ENCODE data around the gene SHISA5. TPM values are rescaled to one million over a fixed set of nuclear protein-coding genes. Genes with fewer than 3 reads are reported as not detected.

The SHISA5 gene
- total and polyA plus RNA-seq, 10 of the 15 experiments (the other 5 are each of a cell fraction or from before 2014, with no cell fraction given), result 17.1 to 148 (median 67.3) TPM

GRCh38 chr3:48528048-48528447 lies 24.1 kb upstream of the SHISA5 start:
- in situ Hi-C loops (cut with MboI), result no loop called here
- RAD21 ChIA-PET (ENCODE audit: unreplicated experiment), result interaction anchor here (1.3 kb wide), 1 partner anchor 92 kb away, joined by 4 read pairs; no protein-coding TSS in a partner anchor

More at GRCh38 chr3:48528048-48528447, 24.1 kb upstream of the SHISA5 start:
- no peaks in the 10 kb centered on the region for H4K20me1 ChIP-seq (ENCODE audit: control insufficient read depth, insufficient read depth)
- H3K9me3 ChIP-seq (replicated peaks; ENCODE audit: control insufficient read depth, insufficient read depth, low read length), result no peaks in the 10 kb centered on the region
- peaks cover 0 to 22% of the 10 kb centered on the region in 2 experiments; a peak in 2 of 4 replicates for H3K36me3 ChIP-seq (ENCODE audit: control insufficient read depth in 2 of 2, insufficient read depth in 2 of 2, low read length in 1 of 2)
- 94% methylated on average over 9 of the region's 9 CpGs for WGBS (ENCODE audit: insufficient coverage, insufficient replicate concordance, low lambda C conversion rate, missing lambda C conversion rate)
- H3K4me1 ChIP-seq (ENCODE audit: control insufficient read depth, insufficient read depth, low read length), result no peaks in the 10 kb centered on the region
- no peak overlapping the region for H2AFZ ChIP-seq (ENCODE audit: control insufficient read depth, low read depth, low read length)
- intact Hi-C loops (cut with micrococcal nuclease; ENCODE audit: unreplicated experiment), result no loop called here
- no peak overlapping the region for H3K4me3 ChIP-seq
- no peaks in the 10 kb centered on the region for H3K79me2 ChIP-seq (ENCODE audit: control insufficient read depth, insufficient read depth, low read length)
- FAIRE-seq, result no peak
- TF ChIP-seq RUNX3 (IDR thresholded peaks at IDR 0.05; ENCODE audit: low read length) (no peak), CUX1 (IDR thresholded peaks at IDR 0.05; ENCODE audit: insufficient replicate concordance, low read depth, low read length) (no peak), RB1 (IDR thresholded peaks at IDR 0.05; ENCODE audit: borderline replicate concordance) (no peak), GABPA (IDR thresholded peaks at IDR 0.05; ENCODE audit: low read depth) (no peak), SMARCA5 (IDR thresholded peaks at IDR 0.05) (no peak), NR2F1 (conservative IDR thresholded peaks at IDR 0.05) (no peak), ZNF384 (IDR thresholded peaks at IDR 0.05; ENCODE audit: borderline replicate concordance, low read depth, low read length) (no peak), TBL1XR1 (IDR thresholded peaks at IDR 0.05; ENCODE audit: low read depth, low read length) (no peak), SPI1 (IDR thresholded peaks at IDR 0.05; ENCODE audit: borderline replicate concordance, insufficient read depth, low read depth, low read length) (no peak), NR2C1 (IDR thresholded peaks at IDR 0.05) (no peak), DPF2 (IDR thresholded peaks at IDR 0.05) (no peak), SUPT20H (IDR thresholded peaks at IDR 0.05; ENCODE audit: borderline replicate concordance, control insufficient read depth, low read depth, low read length) (no peak), ZZZ3 (IDR thresholded peaks at IDR 0.05; ENCODE audit: control insufficient read depth, insufficient read length, low read depth) (no peak), RAD51 (IDR thresholded peaks at IDR 0.05) (no peak), ZNF622 (IDR thresholded peaks at IDR 0.05) (no peak), NBN (IDR thresholded peaks at IDR 0.05) (no peak)
- TF ChIP-seq, protein P1, sequence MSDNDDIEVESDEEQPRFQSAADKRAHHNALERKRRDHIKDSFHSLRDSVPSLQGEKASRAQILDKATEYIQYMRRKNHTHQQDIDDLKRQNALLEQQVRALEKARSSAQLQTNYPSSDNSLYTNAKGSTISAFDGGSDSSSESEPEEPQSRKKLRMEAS (IDR thresholded peaks at IDR 0.05; ENCODE audit: low read depth, low read length), result no peak
- TF ChIP-seq, protein P2, sequence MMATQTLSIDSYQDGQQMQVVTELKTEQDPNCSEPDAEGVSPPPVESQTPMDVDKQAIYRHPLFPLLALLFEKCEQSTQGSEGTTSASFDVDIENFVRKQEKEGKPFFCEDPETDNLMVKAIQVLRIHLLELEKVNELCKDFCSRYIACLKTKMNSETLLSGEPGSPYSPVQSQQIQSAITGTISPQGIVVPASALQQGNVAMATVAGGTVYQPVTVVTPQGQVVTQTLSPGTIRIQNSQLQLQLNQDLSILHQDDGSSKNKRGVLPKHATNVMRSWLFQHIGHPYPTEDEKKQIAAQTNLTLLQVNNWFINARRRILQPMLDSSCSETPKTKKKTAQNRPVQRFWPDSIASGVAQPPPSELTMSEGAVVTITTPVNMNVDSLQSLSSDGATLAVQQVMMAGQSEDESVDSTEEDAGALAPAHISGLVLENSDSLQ (IDR thresholded peaks at IDR 0.05), result no peak
- TF ChIP-seq, protein P3, sequence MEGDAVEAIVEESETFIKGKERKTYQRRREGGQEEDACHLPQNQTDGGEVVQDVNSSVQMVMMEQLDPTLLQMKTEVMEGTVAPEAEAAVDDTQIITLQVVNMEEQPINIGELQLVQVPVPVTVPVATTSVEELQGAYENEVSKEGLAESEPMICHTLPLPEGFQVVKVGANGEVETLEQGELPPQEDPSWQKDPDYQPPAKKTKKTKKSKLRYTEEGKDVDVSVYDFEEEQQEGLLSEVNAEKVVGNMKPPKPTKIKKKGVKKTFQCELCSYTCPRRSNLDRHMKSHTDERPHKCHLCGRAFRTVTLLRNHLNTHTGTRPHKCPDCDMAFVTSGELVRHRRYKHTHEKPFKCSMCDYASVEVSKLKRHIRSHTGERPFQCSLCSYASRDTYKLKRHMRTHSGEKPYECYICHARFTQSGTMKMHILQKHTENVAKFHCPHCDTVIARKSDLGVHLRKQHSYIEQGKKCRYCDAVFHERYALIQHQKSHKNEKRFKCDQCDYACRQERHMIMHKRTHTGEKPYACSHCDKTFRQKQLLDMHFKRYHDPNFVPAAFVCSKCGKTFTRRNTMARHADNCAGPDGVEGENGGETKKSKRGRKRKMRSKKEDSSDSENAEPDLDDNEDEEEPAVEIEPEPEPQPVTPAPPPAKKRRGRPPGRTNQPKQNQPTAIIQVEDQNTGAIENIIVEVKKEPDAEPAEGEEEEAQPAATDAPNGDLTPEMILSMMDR (IDR thresholded peaks at IDR 0.05 in 2 of 3, conservative IDR thresholded peaks at IDR 0.05 in 1 of 3; ENCODE audit: control insufficient read depth in 2 of 3, extremely low read depth in 1 of 3, insufficient read depth in 1 of 3, low read depth in 3 of 3, low read length in 3 of 3), result no peak
- H3K27me3 ChIP-seq (replicated peaks in 1 of 2; ENCODE audit: control insufficient read depth in 2 of 2, insufficient read depth in 2 of 2, low read length in 1 of 2), result no peaks in the 10 kb centered on the region
- no peak overlapping the region for H3K4me2 ChIP-seq (ENCODE audit: control insufficient read depth, insufficient read depth)
- ATAC-seq, result no peak
- CTCF ChIA-PET, result no interaction called here
- no peak overlapping the region for H3K9ac ChIP-seq (ENCODE audit: control insufficient read depth, insufficient read depth, low read length)
- no peak overlapping the region for H3K27ac ChIP-seq (ENCODE audit: control insufficient read depth, insufficient read depth)
- SMC1A ChIA-PET (ENCODE audit: uncharacterized antibody, unreplicated experiment), result no interaction called here
- no peak for DNase-seq (ENCODE audit: low read depth, low spot score)
- POLR2A ChIA-PET, result no interaction called here
- BruUV-seq (replicated peaks), result no TSS peak
